ENCODE measurements around the gene TSPAN9. TPM values are rescaled to one million over a fixed set of nuclear protein-coding genes. Genes with fewer than 3 reads are reported as not detected.

The TSPAN9 gene
- total RNA-seq, 1 donor from 2014 or later = 238 TPM

- peak; percentile 99 for DNase-seq (ENCODE audit: low read depth)
These were observed 45.9 kb downstream of the TSPAN9 start for GRCh38 chr12:3122841-3123678.

- DNase-seq (ENCODE audit: low read depth) = peak; percentile 88
These were observed 46.5 kb downstream of the TSPAN9 start for GRCh38 chr12:3123729-3124128.

- DNase-seq (ENCODE audit: low read depth) = no peak
These were observed 47.7 kb downstream of the TSPAN9 start for GRCh38 chr12:3124917-3125316.

- peak; percentile 55 for DNase-seq (ENCODE audit: low read depth)
These were observed 48.5 kb downstream of the TSPAN9 start for GRCh38 chr12:3125674-3126073.

- no peak for DNase-seq (ENCODE audit: low read depth)
These were observed 50.7 kb downstream of the TSPAN9 start for GRCh38 chr12:3127832-3128231.

- DNase-seq (ENCODE audit: low read depth) = no peak
These were observed 51.5 kb downstream of the TSPAN9 start for GRCh38 chr12:3128498-3129293.

- peak; percentile 66 for DNase-seq (ENCODE audit: low read depth)
These were observed 52.3 kb downstream of the TSPAN9 start for GRCh38 chr12:3129301-3130056.

- DNase-seq (ENCODE audit: low read depth) = no peak
These were observed 53.1 kb downstream of the TSPAN9 start for GRCh38 chr12:3130057-3130830.

GRCh38 chr12:3131129-3131528 lies 54.0 kb downstream of the TSPAN9 start:
- no peak for DNase-seq (ENCODE audit: low read depth)

GRCh38 chr12:3132636-3133404 lies 55.6 kb downstream of the TSPAN9 start:
- peak; percentile 80 for DNase-seq (ENCODE audit: low read depth)

GRCh38 chr12:3133405-3133783 lies 56.2 kb downstream of the TSPAN9 start:
- no peak for DNase-seq (ENCODE audit: low read depth)

GRCh38 chr12:3134126-3134525 lies 56.9 kb downstream of the TSPAN9 start:
- no peak for DNase-seq (ENCODE audit: low read depth)

GRCh38 chr12:3134526-3135135 lies 57.5 kb downstream of the TSPAN9 start:
- no peak for DNase-seq (ENCODE audit: low read depth)

- peak; percentile 88 for DNase-seq (ENCODE audit: low read depth)
These were observed 58.6 kb downstream of the TSPAN9 start for GRCh38 chr12:3135522-3136461.

GRCh38 chr12:3136641-3137267 lies 59.6 kb downstream of the TSPAN9 start:
- DNase-seq (ENCODE audit: low read depth) = peak; percentile 48

GRCh38 chr12:3137268-3137781 lies 60.1 kb downstream of the TSPAN9 start:
- peak; percentile 83 for DNase-seq (ENCODE audit: low read depth)

GRCh38 chr12:3137814-3138445 lies 60.8 kb downstream of the TSPAN9 start:
- no peak for DNase-seq (ENCODE audit: low read depth)
